ENCODE measurements around the gene NANS.
"Not testable (repeated sequence)": the region's sequence is repeated elsewhere in the genome, so short reads cannot be mapped to it uniquely, and the experiment has no call there.

NANS gene

DNA sequence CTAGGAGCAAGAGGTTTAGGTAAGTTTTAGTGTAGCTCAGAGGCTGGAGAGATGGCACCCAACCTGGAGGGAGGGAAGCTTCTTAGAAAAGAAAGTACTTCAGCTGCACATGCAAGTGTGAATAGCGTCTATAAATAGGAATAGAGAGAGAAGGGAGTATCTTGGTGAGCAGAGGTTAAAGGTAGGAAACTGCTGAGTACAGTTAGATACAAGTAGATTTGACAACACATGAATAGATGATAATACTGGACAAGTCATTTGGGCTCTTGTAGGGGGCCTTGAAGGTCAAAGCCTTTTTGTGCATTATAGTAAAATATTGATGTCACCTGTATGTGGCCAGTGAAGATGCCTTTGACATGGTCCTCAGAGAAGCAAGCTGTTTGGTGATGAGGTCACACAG lies 39.2 kb upstream of the NANS start:
- Histone ChIP-seq H3K9ac (ENCODE audit: low read length) (no peak overlapping the region), H3K4me1 (ENCODE audit: control insufficient read depth, insufficient read depth, low read depth, low read length) (no peaks in the 10 kb centered on the region), H2AK5ac (ENCODE audit: low read length, severe bottlenecking) (no peak overlapping the region), H2AFZ (ENCODE audit: low read depth, low read length) (no peak overlapping the region), H3K9me3 (ENCODE audit: control insufficient read depth, low read length) (no peaks in the 10 kb centered on the region), H2BK5ac (ENCODE audit: low read depth, low read length, poor library complexity, severe bottlenecking) (no peak overlapping the region), H3K4me3 (ENCODE audit: insufficient read depth in 1 of 2, low read depth in 1 of 2, low read length in 2 of 2) (no peak overlapping the region), H3K36me3 (ENCODE audit: control insufficient read depth in 1 of 2, insufficient read depth in 2 of 2, low read depth in 1 of 2, low read length in 2 of 2) (peaks cover 54 to 82% of the 10 kb centered on the region in 2 experiments), H2BK120ac (ENCODE audit: low read depth, low read length) (no peak overlapping the region), H3K4me2 (ENCODE audit: low read length, poor library complexity, severe bottlenecking) (no peak overlapping the region), H2BK15ac (ENCODE audit: low read depth, poor library complexity, severe bottlenecking) (no peak overlapping the region), H3K79me1 (replicated peaks; ENCODE audit: low read length, poor library complexity, severe bottlenecking) (peaks cover 14% of the 10 kb centered on the region), H3K23ac (ENCODE audit: low read length in 2 of 2) (no peak overlapping the region), H3K4ac (ENCODE audit: low read depth in 1 of 2, low read length in 2 of 2) (no peak overlapping the region), H2BK12ac (ENCODE audit: low read length in 2 of 2) (no peak overlapping the region), H3K27ac (ENCODE audit: low read length, poor library complexity, severe bottlenecking) (no peak overlapping the region), H3K14ac (ENCODE audit: low read length in 2 of 2) (no peak overlapping the region), H3K18ac (ENCODE audit: low read depth in 1 of 2, low read length in 2 of 2) (no peak overlapping the region), H3K27me3 (ENCODE audit: control insufficient read depth in 1 of 2, insufficient read depth in 1 of 2, low read length in 2 of 2) (no peaks in the 10 kb centered on the region), H4K8ac (ENCODE audit: low read length) (no peak overlapping the region), H4K91ac (ENCODE audit: low read length) (no peak overlapping the region)
- WGBS: 91% methylated on average over 1 of the region's 1 CpG
- DNase-seq: no peak

DNA sequence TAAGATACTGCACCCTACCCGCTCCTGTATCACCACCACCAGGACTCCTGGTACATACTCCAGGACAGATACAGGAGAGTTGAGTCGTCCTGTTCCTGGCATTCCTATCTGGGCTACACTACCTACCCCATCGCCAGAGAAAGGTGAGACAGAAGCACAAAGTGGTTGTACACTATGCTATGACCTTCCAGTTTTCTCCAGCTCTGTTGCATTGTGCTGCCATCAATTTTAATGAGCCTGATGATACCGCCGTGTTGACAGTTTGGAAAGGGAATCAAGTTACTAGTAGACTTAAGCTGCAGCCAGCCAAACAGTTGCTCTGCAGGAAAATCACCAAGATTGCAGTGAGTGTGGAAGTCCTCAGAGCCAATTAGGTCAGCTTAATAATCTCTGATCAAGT lies 38.2 kb upstream of the NANS start:
- no peak overlapping the region for H2AFZ ChIP-seq (ENCODE audit: low read depth, low read length)
- no peak for DNase-seq
- H3K36me3 ChIP-seq (ENCODE audit: control insufficient read depth in 1 of 2, insufficient read depth in 2 of 2, low read depth in 1 of 2, low read length in 2 of 2): peaks cover 46 to 71% of the 10 kb centered on the region in 2 experiments
- H3K4me2 ChIP-seq (ENCODE audit: low read length, poor library complexity, severe bottlenecking): no peak overlapping the region
- no peak overlapping the region for H2BK15ac ChIP-seq (ENCODE audit: low read depth, poor library complexity, severe bottlenecking)
- no peak overlapping the region for H3K23ac ChIP-seq (ENCODE audit: low read length in 2 of 2)
- H3K9ac ChIP-seq (ENCODE audit: low read length): no peak overlapping the region
- H3K27me3 ChIP-seq (ENCODE audit: control insufficient read depth in 1 of 2, insufficient read depth in 1 of 2, low read length in 2 of 2): no peaks in the 10 kb centered on the region
- no peak overlapping the region for H4K91ac ChIP-seq (ENCODE audit: low read length)
- H3K14ac ChIP-seq (ENCODE audit: low read length in 2 of 2): no peak overlapping the region
- H3K79me1 ChIP-seq (replicated peaks; ENCODE audit: low read length, poor library complexity, severe bottlenecking): peaks cover 12% of the 10 kb centered on the region
- H3K4me1 ChIP-seq (ENCODE audit: control insufficient read depth, insufficient read depth, low read depth, low read length): no peaks in the 10 kb centered on the region
- H3K27ac ChIP-seq (ENCODE audit: low read length, poor library complexity, severe bottlenecking): no peak overlapping the region
- no peak overlapping the region for H2BK5ac ChIP-seq (ENCODE audit: low read depth, low read length, poor library complexity, severe bottlenecking)
- no peak overlapping the region for H2BK120ac ChIP-seq (ENCODE audit: low read depth, low read length)
- H4K8ac ChIP-seq (ENCODE audit: low read length): no peak overlapping the region
- H3K18ac ChIP-seq (ENCODE audit: low read depth in 1 of 2, low read length in 2 of 2): no peak overlapping the region
- H3K4me3 ChIP-seq (ENCODE audit: insufficient read depth in 1 of 2, low read depth in 1 of 2, low read length in 2 of 2): no peak overlapping the region
- WGBS: 96% methylated on average over 5 of the region's 5 CpGs
- no peak overlapping the region for H2BK12ac ChIP-seq (ENCODE audit: low read length in 2 of 2)
- H3K4ac ChIP-seq (ENCODE audit: low read depth in 1 of 2, low read length in 2 of 2): no peak overlapping the region
- H3K9me3 ChIP-seq (ENCODE audit: control insufficient read depth, low read length): no peaks in the 10 kb centered on the region
- H2AK5ac ChIP-seq (ENCODE audit: low read length, severe bottlenecking): no peak overlapping the region

DNA sequence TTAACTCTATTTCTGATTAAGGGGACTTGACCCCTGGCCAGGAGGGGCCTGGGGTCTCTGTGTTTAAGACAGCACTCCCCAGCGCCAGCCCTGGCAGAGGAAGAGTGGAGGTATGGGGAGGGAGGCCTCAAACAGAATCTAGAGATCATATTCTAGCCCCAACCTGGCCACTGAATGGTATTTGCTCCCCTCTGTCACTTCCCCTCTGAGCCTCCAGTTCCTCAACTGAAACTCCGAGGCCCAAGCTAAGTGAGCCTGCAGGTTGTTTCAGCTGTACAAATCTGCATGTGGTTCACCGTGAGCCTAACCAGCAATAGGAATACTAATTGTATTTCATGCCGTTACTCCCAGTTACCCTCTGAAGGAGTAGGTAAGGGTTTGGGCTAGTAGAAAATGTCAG lies 37.4 kb upstream of the NANS start:
- no peaks in the 10 kb centered on the region for H3K4me1 ChIP-seq (ENCODE audit: control insufficient read depth, insufficient read depth, low read depth, low read length)
- H2AFZ ChIP-seq (ENCODE audit: low read depth, low read length): no peak overlapping the region
- no peak overlapping the region for H3K23ac ChIP-seq (ENCODE audit: low read length in 2 of 2)
- H3K9me3 ChIP-seq (ENCODE audit: control insufficient read depth, low read length): no peaks in the 10 kb centered on the region
- no peak overlapping the region for H3K9ac ChIP-seq (ENCODE audit: low read length)
- no peak overlapping the region for H4K8ac ChIP-seq (ENCODE audit: low read length)
- no peak overlapping the region for H3K18ac ChIP-seq (ENCODE audit: low read depth in 1 of 2, low read length in 2 of 2)
- no peak overlapping the region for H3K14ac ChIP-seq (ENCODE audit: low read length in 2 of 2)
- H2BK12ac ChIP-seq (ENCODE audit: low read length in 2 of 2): no peak overlapping the region
- H4K91ac ChIP-seq (ENCODE audit: low read length): no peak overlapping the region
- no peak overlapping the region for H3K27ac ChIP-seq (ENCODE audit: low read length, poor library complexity, severe bottlenecking)
- H3K4me3 ChIP-seq (ENCODE audit: insufficient read depth in 1 of 2, low read depth in 1 of 2, low read length in 2 of 2): no peak overlapping the region
- H2AK5ac ChIP-seq (ENCODE audit: low read length, severe bottlenecking): no peak overlapping the region
- H2BK15ac ChIP-seq (ENCODE audit: low read depth, poor library complexity, severe bottlenecking): no peak overlapping the region
- no peaks in the 10 kb centered on the region for H3K27me3 ChIP-seq (ENCODE audit: control insufficient read depth in 1 of 2, insufficient read depth in 1 of 2, low read length in 2 of 2)
- H3K36me3 ChIP-seq (ENCODE audit: control insufficient read depth in 1 of 2, insufficient read depth in 2 of 2, low read depth in 1 of 2, low read length in 2 of 2): peaks cover 40 to 64% of the 10 kb centered on the region in 2 experiments
- no peak overlapping the region for H2BK5ac ChIP-seq (ENCODE audit: low read depth, low read length, poor library complexity, severe bottlenecking)
- WGBS: 88% methylated on average over 4 of the region's 4 CpGs
- H2BK120ac ChIP-seq (ENCODE audit: low read depth, low read length): no peak overlapping the region
- H3K79me1 ChIP-seq (replicated peaks; ENCODE audit: low read length, poor library complexity, severe bottlenecking): peaks cover 7% of the 10 kb centered on the region
- no peak overlapping the region for H3K4ac ChIP-seq (ENCODE audit: low read depth in 1 of 2, low read length in 2 of 2)
- DNase-seq: no peak
- H3K4me2 ChIP-seq (ENCODE audit: low read length, poor library complexity, severe bottlenecking): no peak overlapping the region

DNA sequence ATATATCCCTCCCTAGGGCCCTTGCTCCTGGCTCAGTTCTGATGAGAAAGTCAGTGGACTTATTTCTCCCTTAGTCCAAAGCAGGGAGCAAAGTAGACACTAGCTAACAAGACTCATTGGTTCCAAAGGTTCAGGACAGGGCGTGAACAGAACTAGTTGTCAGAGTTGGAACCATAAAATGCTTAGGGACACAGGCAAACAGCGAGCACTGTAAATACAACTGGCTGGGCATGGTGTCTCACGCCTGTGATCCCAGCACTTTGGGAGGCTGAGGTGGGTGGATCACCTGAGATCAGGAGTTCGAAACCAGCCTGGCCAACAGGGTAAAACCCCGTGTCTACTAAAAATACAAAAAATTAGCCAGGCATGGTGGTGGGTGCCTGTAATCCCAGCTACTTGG lies 36.7 kb upstream of the NANS start:
- not testable (repeated sequence) for H3K14ac ChIP-seq (ENCODE audit: low read length in 2 of 2)

More for the DNA sequence above, 36.7 kb upstream of the NANS start:
- not testable (repeated sequence) for H3K9me3 ChIP-seq (ENCODE audit: control insufficient read depth, low read length); H2BK5ac ChIP-seq (ENCODE audit: low read depth, low read length, poor library complexity, severe bottlenecking); H3K9ac ChIP-seq (ENCODE audit: low read length); H3K27ac ChIP-seq (ENCODE audit: low read length, poor library complexity, severe bottlenecking); H4K91ac ChIP-seq (ENCODE audit: low read length); H2AFZ ChIP-seq (ENCODE audit: low read depth, low read length); DNase-seq; H3K27me3 ChIP-seq (ENCODE audit: control insufficient read depth in 1 of 2, insufficient read depth in 1 of 2, low read length in 2 of 2); H3K4ac ChIP-seq (ENCODE audit: low read depth in 1 of 2, low read length in 2 of 2); H4K8ac ChIP-seq (ENCODE audit: low read length); H2BK15ac ChIP-seq (ENCODE audit: low read depth, poor library complexity, severe bottlenecking); H3K4me3 ChIP-seq (ENCODE audit: insufficient read depth in 1 of 2, low read depth in 1 of 2, low read length in 2 of 2); H3K4me1 ChIP-seq (ENCODE audit: control insufficient read depth, insufficient read depth, low read depth, low read length); H3K4me2 ChIP-seq (ENCODE audit: low read length, poor library complexity, severe bottlenecking); H2BK120ac ChIP-seq (ENCODE audit: low read depth, low read length); H3K18ac ChIP-seq (ENCODE audit: low read depth in 1 of 2, low read length in 2 of 2); H3K23ac ChIP-seq (ENCODE audit: low read length in 2 of 2); H3K79me1 ChIP-seq (replicated peaks; ENCODE audit: low read length, poor library complexity, severe bottlenecking); H2BK12ac ChIP-seq (ENCODE audit: low read length in 2 of 2); H2AK5ac ChIP-seq (ENCODE audit: low read length, severe bottlenecking)
- 99% methylated on average over 5 of the region's 5 CpGs for WGBS
- peaks cover 36 to 56% of the 10 kb centered on the region in 2 experiments for H3K36me3 ChIP-seq (ENCODE audit: control insufficient read depth in 1 of 2, insufficient read depth in 2 of 2, low read depth in 1 of 2, low read length in 2 of 2)
